Thyroid gland (tissue), 4 donors: ENCODE results near the gene SPDEF. TPM values are rescaled to one million over a fixed set of nuclear protein-coding genes. Genes with fewer than 3 reads are reported as not detected.

Experiments used
- DNase-seq, 2 donors: peaks; one replicate each; pipeline ENCODE4 v3.0.0-alpha.2; 2019
- H3K27ac ChIP-seq, 3 donors: fragments of 200-600 bp; sonication (generic); 1 replicate in 2 of 3; 2 replicates in 1 of 3; pipeline ENCODE4 v1.5.1; 2016 to 2019; ENCODE audit warnings: mild to moderate bottlenecking in 1 of 3, moderate library complexity in 1 of 3
- H3K27me3 ChIP-seq: fragments of 200-600 bp; sonication (generic); one replicate; pipeline ENCODE4 v1.5.1; 2019
- H3K36me3 ChIP-seq, 2 donors: fragments of 200-600 bp; sonication (generic); one replicate each; pipeline ENCODE4 v1.5.1; 2016 to 2019
- H3K4me1 ChIP-seq, 2 donors: fragments of 200-600 bp; sonication (generic); one replicate each; pipeline ENCODE4 v1.5.1; 2017 to 2019
- H3K4me3 ChIP-seq, 3 donors: fragments of 200-600 bp; sonication (generic); replicated peaks in 1 of 3; 1 replicate in 2 of 3; 2 replicates in 1 of 3; pipeline ENCODE4 v1.5.1; 2016; ENCODE audit warnings: mild to moderate bottlenecking in 1 of 3
- H3K9me3 ChIP-seq: fragments of 200-600 bp; sonication (generic); one replicate; pipeline ENCODE4 v1.5.1; 2017
- POLR2A ChIP-seq, 2 donors: fragments of 450-650 bp; IDR thresholded peaks; one replicate each; pipeline ENCODE4 v1.6.1; 2017; ENCODE audit warnings: antibody characterized with exemption in 2 of 2, mild to moderate bottlenecking in 2 of 2, moderate library complexity in 1 of 2
- WGBS, 2 donors: methylation state at CpG; one replicate each; pipeline ENCODE4 v1.1.5; 2017; 5-methylcytosine and 5-hydroxymethylcytosine counted together
- intact Hi-C: fragments of 100-400 bp; cut with DNase I; formaldehyde crosslinking; loops from one replicate; pipeline ENCODE4 v1.15.1; 2023
- total RNA-seq, 4 donors: library from RNA; depleted of rRNA; stranded (reverse); fragments of >200 nt; gene quantifications; one replicate each; pipeline ENCODE4 v1.2.3, GENCODE V29; 2016
- TF ChIP-seq, protein P1 (sequence below), 6 experiments: fragments of 200-600 bp in 3 of 6; fragments of 450-650 bp in 3 of 6; sonication (generic) in 3 of 6; IDR thresholded peaks; one replicate each; pipeline ENCODE4 v1.5.1; 2016 to 2019; ENCODE audit warnings: antibody characterized with exemption in 6 of 6, mild to moderate bottlenecking in 2 of 6, inconsistent platforms in 1 of 6, moderate library complexity in 1 of 6

Gene SPDEF
- total RNA-seq, 4 donors from 2014 or later = not detected

DNA sequence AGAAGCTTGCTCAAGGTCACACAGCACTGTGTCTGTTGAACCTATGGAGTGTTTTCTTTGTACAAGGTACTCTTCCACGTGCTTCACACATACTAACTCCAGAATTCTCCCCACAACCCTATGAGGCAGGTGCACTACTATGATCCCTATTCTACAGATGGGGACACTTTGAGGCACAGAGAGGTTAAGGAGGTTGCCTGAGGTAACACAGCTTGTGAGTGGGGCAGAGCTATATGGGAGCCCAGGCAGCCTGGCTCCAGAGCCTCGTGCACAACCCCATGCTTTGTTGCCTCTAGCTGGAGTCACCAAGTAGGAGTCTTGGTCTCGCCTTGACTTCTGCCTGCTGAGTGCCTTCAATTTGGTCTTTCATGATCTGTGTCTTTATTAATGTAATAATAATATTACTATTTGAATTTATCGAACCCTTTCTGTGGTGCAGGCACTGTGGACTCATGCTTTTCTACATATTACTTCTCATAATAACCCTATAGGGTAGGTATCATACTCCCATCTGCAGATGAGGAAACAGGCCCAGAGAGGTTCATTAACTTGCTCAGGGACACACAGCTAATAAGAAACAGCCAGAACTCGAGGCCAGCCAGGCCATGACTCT is 13.3 kb upstream of the SPDEF start:
- no peaks in the 10 kb centered on the region for H3K9me3 ChIP-seq
- H3K27me3 ChIP-seq = no peaks in the 10 kb centered on the region
- no peak for TF ChIP-seq POLR2A (IDR thresholded peaks at IDR 0.05)
- TF ChIP-seq, protein P1, sequence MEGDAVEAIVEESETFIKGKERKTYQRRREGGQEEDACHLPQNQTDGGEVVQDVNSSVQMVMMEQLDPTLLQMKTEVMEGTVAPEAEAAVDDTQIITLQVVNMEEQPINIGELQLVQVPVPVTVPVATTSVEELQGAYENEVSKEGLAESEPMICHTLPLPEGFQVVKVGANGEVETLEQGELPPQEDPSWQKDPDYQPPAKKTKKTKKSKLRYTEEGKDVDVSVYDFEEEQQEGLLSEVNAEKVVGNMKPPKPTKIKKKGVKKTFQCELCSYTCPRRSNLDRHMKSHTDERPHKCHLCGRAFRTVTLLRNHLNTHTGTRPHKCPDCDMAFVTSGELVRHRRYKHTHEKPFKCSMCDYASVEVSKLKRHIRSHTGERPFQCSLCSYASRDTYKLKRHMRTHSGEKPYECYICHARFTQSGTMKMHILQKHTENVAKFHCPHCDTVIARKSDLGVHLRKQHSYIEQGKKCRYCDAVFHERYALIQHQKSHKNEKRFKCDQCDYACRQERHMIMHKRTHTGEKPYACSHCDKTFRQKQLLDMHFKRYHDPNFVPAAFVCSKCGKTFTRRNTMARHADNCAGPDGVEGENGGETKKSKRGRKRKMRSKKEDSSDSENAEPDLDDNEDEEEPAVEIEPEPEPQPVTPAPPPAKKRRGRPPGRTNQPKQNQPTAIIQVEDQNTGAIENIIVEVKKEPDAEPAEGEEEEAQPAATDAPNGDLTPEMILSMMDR (IDR thresholded peaks at IDR 0.05) = no peak
- no peaks in the 10 kb centered on the region for H3K36me3 ChIP-seq
- H3K4me3 ChIP-seq = no peak overlapping the region
- 76 to 78% methylated on average over 5 of the region's 5 CpGs for WGBS, 2 donors
- no peaks in the 10 kb centered on the region for H3K4me1 ChIP-seq
- no peak for DNase-seq
- intact Hi-C loops = no loop called here
- H3K27ac ChIP-seq = no peak overlapping the region

DNA sequence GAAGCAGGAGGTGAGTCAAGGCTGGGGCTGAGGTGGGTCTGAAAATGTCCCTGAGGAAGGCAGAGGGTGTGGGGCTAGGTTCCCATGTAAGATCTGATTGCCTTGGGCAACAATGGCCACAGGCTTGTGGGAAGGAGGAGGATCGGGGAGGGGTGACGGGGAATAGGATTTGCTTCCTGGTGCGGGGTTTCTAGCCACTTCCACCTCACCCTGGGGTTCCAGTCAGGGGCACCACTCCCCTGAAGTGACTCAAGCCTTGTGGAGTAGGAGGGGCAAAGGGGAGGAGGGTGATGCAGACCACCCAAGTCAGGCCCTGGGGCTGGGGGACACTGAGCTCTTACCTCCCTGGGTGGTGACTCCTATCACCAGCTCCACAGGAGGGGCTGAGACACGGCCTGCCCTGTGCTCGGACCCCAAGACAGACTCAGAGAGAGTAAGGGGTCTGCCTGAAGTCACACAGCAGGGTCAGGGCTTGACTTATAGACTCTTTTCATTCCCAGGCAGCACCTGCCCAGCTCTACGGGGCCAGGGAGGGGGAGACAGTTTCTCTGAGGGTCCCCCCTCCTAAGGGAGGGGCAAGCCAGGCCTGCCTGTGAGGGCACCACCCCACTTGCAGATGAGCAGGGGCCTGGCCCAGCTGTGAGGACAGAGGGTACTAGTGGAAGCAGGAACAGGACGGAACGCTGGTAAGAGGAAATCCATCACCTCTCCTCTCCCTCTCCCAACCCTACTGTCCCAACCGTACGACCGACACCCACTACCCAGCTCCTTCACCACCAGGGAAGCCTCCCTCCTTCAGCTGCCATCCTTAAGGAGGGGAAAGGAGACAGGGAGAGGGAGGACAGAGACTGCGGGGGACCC is 12.4 kb upstream of the SPDEF start:
- Histone ChIP-seq H3K4me1 (no peaks in the 10 kb centered on the region), H3K27ac (no peak overlapping the region), H3K36me3 (no peaks in the 10 kb centered on the region), H3K4me3 (no peak overlapping the region), H3K9me3 (no peaks in the 10 kb centered on the region), H3K27me3 (no peaks in the 10 kb centered on the region)
- intact Hi-C loops = no loop called here
- no peak for DNase-seq
- WGBS, 2 donors = 57 to 58% methylated on average over 12 of the region's 12 CpGs
- TF ChIP-seq, protein P1 (IDR thresholded peaks at IDR 0.05) = no peak
- TF ChIP-seq POLR2A (IDR thresholded peaks at IDR 0.05) = no peak

DNA sequence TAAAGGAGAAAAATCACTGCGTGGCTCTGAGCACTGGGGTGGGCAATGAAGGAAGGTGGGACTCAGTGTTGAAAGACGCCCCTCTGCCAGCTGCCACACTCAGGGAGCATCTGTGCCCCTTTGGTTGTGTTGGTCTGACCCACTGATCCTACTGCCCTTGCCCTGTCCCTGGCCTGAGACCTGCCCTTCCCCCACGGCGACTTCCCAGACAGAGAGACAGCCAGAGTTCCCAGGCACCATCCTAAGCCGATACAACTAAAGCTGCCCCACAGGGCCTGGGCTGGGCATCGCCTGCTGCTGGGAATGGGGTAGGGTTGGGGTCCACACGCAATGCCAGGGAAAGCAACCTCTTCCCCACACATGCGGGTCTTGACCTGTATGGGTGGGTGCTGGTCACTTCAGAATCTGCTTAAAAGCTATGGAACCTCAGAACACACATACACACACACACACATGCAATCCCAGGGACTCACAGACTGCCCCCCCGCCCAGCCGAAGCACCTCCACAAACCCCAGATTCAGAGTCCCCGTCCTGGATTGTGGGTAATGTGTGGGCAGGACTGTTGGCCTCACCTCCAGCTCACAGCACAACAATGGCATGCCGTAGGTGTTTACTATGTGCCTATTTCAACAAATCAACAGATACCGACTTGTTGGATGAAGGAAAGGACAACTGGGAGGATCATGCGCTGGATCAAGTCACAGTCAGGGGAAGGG is 10.9 kb upstream of the SPDEF start:
- 79 to 84% methylated on average over 11 of the region's 14 CpGs for whole genome bisulfite sequencing, 2 donors
- no peak for DNase-seq
- Histone ChIP-seq H3K27ac (no peak overlapping the region), H3K36me3 (no peaks in the 10 kb centered on the region), H3K9me3 (no peaks in the 10 kb centered on the region), H3K4me1 (no peaks in the 10 kb centered on the region), H3K27me3 (no peaks in the 10 kb centered on the region), H3K4me3 (no peak overlapping the region)
- TF ChIP-seq, protein P1 (IDR thresholded peaks at IDR 0.05) = no peak
- no peak for TF ChIP-seq POLR2A (IDR thresholded peaks at IDR 0.05)
- intact Hi-C loops = no loop called here

DNA sequence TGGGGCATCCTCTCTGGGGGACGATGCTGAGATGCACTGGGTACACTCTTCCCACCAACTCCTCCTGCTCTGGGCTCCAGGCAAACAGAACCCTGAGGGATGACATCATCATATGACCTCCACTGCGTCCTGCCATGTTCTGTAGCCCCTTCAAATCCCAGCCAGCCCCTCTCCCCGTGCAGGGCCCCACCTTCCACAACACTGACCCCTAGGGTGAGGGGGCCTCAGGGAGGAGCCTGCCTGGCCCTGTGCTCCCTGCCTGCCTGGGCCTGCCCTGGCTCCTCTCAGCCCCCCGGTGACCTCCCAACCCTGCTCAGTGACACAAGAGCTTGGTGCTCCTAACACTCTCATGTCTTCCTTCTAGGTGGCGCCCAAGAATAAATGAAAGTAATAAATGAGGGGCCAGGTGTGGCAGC is 9.6 kb upstream of the SPDEF start:
- intact Hi-C loops = no loop called here
- DNase-seq = no peak
- H3K4me1 ChIP-seq = no peaks in the 10 kb centered on the region
- H3K4me3 ChIP-seq = no peak overlapping the region
- TF ChIP-seq POLR2A (IDR thresholded peaks at IDR 0.05) = no peak
- TF ChIP-seq, protein P1 (IDR thresholded peaks at IDR 0.05) = no peak
- 69 to 79% methylated on average over 5 of the region's 5 CpGs for WGBS, 2 donors
- H3K36me3 ChIP-seq = no peaks in the 10 kb centered on the region
- no peaks in the 10 kb centered on the region for H3K9me3 ChIP-seq
- H3K27ac ChIP-seq = no peak overlapping the region
- H3K27me3 ChIP-seq = no peaks in the 10 kb centered on the region
